Thymus (tissue), 11 donors: ENCODE measurements around the gene SYNE1. TPM values are rescaled to one million over a fixed set of nuclear protein-coding genes. Genes with fewer than 3 reads are reported as not detected.
"Not testable (repeated sequence)": the region's sequence is repeated elsewhere in the genome, so short reads cannot be mapped to it uniquely, and the experiment has no call there.

Source experiments
- DNase-seq, 9 donors: peaks; one replicate each; pipeline ENCODE4 v3.0.0-alpha.2; 2013; ENCODE audit warnings: low spot score in 9 of 9, low read depth in 6 of 9, missing footprints in 1 of 9
- H3K27ac ChIP-seq, 2 donors: one replicate each; pipeline ENCODE4 v1.5.1; 2013; ENCODE audit warnings: control low read depth in 1 of 2, low read depth in 1 of 2, low read length in 1 of 2, mild to moderate bottlenecking in 1 of 2, moderate library complexity in 1 of 2
- H3K27me3 ChIP-seq, 2 donors: one replicate each; pipeline ENCODE4 v1.5.1; 2013; ENCODE audit warnings: low read length in 1 of 2; ENCODE audit not compliant: control insufficient read depth in 2 of 2, insufficient read depth in 1 of 2
- H3K36me3 ChIP-seq, 2 donors: one replicate each; pipeline ENCODE4 v1.5.1; 2013; ENCODE audit warnings: low read length in 1 of 2, mild to moderate bottlenecking in 1 of 2, moderate library complexity in 1 of 2; ENCODE audit not compliant: control insufficient read depth in 2 of 2, insufficient read depth in 2 of 2
- H3K4me1 ChIP-seq, 2 donors: one replicate each; pipeline ENCODE4 v1.5.1; 2013; ENCODE audit warnings: low read length in 2 of 2; ENCODE audit not compliant: control insufficient read depth in 2 of 2, insufficient read depth in 2 of 2
- H3K4me3 ChIP-seq, 2 donors: one replicate each; pipeline ENCODE4 v1.5.1; 2013; ENCODE audit warnings: low read length in 2 of 2, control low read depth in 1 of 2, mild to moderate bottlenecking in 1 of 2
- H3K9me3 ChIP-seq, 2 donors: one replicate each; pipeline ENCODE4 v1.5.1; 2013; ENCODE audit warnings: low read length in 1 of 2, mild to moderate bottlenecking in 1 of 2; ENCODE audit not compliant: control insufficient read depth in 2 of 2, insufficient read depth in 1 of 2
- WGBS: extraction: QIAGEN DNeasy Blood & Tissue Kit; methylation state at CpG from one replicate; pipeline ENCODE4 v1.1.7; 2013; 5-methylcytosine and 5-hydroxymethylcytosine counted together
- polyA plus RNA-seq: library from polyadenylated mRNA; stranded (reverse); fragments of 200-250 nt; gene quantifications from one replicate; pipeline ENCODE4 v1.2.3, GENCODE V29; 2013
- total RNA-seq: library from RNA; stranded (reverse); fragments of 120-200 nt; gene quantifications from one replicate; pipeline ENCODE4 v1.2.4, GENCODE V29; 2013
- donor health status: healthy.

Gene SYNE1
- total and polyA plus RNA-seq, 2 donors, result 49.6 to 55.1 TPM

DNA sequence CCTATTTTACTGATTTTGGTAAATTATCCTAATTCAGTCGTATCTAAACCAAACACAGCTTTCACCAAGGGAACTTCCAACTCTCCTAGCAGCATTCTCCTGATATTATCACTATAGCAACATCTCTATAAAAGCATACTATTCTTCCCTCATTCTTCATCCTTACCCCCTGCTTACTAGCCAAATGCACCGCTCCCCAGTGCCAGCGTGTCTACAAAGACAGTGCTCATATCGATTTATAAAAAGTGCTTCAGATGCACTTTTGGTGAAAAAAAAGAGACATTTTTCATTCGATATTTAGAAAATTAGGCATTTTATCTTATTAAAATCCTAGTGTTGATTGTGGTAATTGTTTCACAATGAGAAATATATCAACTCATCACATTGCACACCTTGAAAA, 74.0 kb downstream of the SYNE1 start:
- no peak overlapping the region for H3K27ac ChIP-seq
- no peaks in the 10 kb centered on the region for H3K4me1 ChIP-seq
- H3K4me3 ChIP-seq, result no peak overlapping the region
- no peak for DNase-seq
- no peaks in the 10 kb centered on the region for H3K36me3 ChIP-seq
- 99% methylated on average over 5 of the region's 5 CpGs for WGBS
- no peaks in the 10 kb centered on the region for H3K9me3 ChIP-seq
- H3K27me3 ChIP-seq, result no peaks in the 10 kb centered on the region

DNA sequence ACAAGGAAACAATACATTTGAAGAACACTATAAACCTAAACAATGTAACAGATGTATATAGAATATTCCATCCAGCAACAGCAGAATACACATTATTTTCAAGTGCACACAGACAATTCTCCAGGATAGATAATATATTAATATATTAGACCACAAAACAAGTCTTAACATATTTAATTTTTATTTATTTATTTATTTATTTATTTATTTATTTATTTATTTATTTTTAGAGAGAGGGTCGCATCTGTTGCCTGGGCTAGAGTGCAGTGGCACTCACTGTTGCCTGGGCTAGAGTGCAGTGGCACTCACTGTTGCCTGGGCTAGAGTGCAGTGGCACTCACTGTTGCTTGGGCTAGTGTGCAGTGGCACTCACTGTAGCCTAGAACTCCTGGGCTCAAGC, 78.4 kb downstream of the SYNE1 start:
- not testable (repeated sequence) for H3K4me3 ChIP-seq, H3K27me3 ChIP-seq, H3K27ac ChIP-seq, DNase-seq, H3K9me3 ChIP-seq, H3K4me1 ChIP-seq, H3K36me3 ChIP-seq
- 98% methylated on average over 1 of the region's 1 CpG for WGBS

DNA sequence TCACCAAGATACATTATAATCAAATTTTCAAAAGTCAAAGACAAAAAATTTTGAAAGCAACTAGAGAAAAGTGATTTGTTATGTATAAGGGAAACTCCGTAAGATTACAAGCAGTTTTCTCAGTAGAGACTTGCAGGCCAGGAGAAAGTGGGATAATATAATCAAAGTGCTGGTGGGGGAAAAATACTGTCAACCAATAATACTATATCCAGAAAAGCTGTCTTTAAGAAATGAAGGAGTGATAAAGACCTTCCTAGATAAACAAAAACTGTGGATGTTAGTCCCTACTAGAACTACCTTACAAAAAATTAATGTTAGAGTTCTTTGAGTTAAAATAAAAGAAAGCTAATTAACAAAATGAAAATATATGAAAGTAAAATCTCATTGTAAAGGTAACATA, 79.7 kb downstream of the SYNE1 start:
- Histone ChIP-seq H3K27me3 (no peaks in the 10 kb centered on the region), H3K4me3 (no peak overlapping the region), H3K9me3 (no peaks in the 10 kb centered on the region), H3K4me1 (no peaks in the 10 kb centered on the region), H3K27ac (no peak overlapping the region), H3K36me3 (no peaks in the 10 kb centered on the region)
- WGBS, result 97% methylated on average over 1 of the region's 1 CpG
- no peak for DNase-seq

DNA sequence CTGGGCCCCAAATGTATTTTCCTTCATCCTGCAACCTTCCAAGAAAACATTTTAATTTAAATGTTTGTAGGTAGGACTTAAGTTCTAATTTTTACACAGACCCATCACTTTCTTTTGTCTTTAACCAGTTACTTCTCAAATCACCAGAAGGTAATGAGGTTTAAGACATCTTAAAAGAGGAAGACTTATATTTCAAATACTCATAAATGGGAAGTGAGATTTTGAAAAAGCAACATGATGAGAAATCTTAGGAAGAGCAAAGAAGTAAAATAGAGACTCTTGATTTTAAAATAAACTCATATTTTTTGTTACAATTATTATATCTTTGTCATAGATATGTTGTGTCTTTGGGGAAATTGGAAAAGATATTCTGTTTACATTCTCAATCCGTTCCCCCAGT, 82.3 kb downstream of the SYNE1 start:
- no peak overlapping the region for H3K4me3 ChIP-seq
- no peak for DNase-seq
- H3K27ac ChIP-seq, result no peak overlapping the region
- 97% methylated on average over 1 of the region's 1 CpG for WGBS
- H3K9me3 ChIP-seq, result no peaks in the 10 kb centered on the region
- H3K27me3 ChIP-seq, result no peaks in the 10 kb centered on the region
- no peaks in the 10 kb centered on the region for H3K4me1 ChIP-seq
- no peaks in the 10 kb centered on the region for H3K36me3 ChIP-seq

DNA sequence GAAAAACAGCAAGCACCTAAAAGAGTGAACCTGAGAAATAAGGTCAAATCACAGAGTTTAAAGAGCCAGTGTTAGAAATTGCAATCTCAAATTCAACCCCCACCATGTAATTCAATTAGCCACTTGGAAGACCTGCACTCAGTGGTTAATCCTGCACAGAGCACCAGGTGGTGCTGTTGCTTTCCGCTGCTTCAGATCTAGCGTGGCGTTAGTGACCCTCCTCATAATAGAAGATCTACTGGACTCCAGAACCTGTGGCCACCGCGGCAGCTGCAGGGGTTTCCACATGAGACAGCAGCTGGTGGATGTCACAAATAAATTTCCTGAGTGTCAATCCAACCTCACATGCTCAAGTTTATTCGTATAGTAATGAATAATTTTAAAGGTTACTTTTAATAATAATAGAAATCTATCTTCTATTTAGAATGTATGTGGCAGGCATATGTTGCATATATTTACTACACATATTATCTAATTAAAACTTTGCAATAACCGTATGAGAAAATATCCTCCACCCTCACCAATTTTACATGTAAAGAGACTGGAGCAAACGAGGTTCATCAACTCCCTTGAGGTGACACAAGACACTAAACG, 84.4 kb downstream of the SYNE1 start:
- DNase-seq, result peak in 3 of 9 donors; percentile 11 to 34 (median 25)
- Histone ChIP-seq H3K36me3 (no peaks in the 10 kb centered on the region), H3K9me3 (no peaks in the 10 kb centered on the region), H3K4me1 (no peaks in the 10 kb centered on the region), H3K27ac (no peak overlapping the region), H3K4me3 (no peak overlapping the region), H3K27me3 (no peaks in the 10 kb centered on the region)
- 40% methylated on average over 9 of the region's 9 CpGs for WGBS

DNA sequence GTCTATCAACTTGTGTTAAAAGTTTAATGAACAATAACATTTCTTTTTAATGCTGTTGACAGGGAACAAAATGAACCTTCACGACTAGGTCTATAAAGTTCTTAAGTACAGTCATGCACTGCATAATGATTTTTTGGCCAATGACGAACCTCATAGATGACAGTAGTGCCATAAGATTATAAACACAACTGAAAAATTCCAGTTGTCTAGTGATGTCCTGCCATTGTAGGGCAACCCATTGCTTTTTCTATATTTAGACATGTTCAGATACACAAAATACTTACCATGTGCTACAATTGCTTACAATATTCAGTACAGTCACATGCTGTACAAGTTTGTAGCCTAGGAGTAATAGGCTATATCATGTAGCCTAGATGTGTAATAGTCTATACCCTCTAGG, 93.6 kb downstream of the SYNE1 start:
- Histone ChIP-seq H3K9me3 (no peaks in the 10 kb centered on the region), H3K4me1 (no peaks in the 10 kb centered on the region), H3K4me3 (no peak overlapping the region), H3K27me3 (no peaks in the 10 kb centered on the region), H3K27ac (no peak overlapping the region), H3K36me3 (no peaks in the 10 kb centered on the region)
- 97% methylated on average over 2 of the region's 2 CpGs for WGBS
- DNase-seq, result no peak

DNA sequence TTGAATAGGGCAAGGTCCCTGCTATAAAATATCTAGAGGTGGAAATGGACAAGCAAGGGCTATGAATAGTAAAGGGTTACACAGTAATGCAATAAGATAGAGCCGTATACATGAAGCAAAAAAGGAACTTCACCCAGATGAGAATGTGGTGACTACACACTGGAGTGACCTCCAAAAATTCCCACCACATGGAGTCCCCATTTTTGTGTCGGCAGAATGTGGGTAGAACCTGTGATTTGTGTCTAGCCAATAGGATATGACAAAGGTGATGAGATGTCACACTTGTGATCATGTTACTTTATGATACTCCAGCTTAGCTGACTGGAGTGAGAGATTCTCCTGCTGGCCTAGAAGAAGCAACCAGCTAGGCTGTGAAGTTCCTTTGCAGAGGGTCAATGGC, 96.8 kb downstream of the SYNE1 start:
- 85% methylated on average over 2 of the region's 2 CpGs for WGBS
- Histone ChIP-seq H3K9me3 (no peaks in the 10 kb centered on the region), H3K27me3 (no peaks in the 10 kb centered on the region), H3K36me3 (no peaks in the 10 kb centered on the region), H3K4me1 (no peaks in the 10 kb centered on the region), H3K4me3 (no peak overlapping the region), H3K27ac (no peak overlapping the region)
- DNase-seq, result no peak

DNA sequence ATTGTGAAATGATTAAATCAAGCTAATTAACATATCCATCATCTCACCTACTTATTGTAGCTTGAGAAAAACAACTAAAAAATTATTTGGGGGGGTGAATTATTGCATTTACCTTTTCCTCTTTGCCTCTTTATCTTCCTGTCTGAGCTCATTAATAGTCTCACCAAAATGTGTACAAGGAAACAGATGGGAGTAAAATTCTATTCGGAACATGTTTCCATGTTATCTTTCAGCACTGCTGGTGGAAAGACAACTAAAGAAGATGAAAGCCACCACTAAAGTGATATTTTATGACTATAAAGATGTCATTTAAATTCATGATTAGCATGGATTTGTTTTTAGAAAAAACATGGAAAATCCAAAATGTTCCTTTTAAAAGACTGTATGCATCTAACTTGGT, 102.6 kb downstream of the SYNE1 start:
- no peaks in the 10 kb centered on the region for H3K4me1 ChIP-seq
- H3K9me3 ChIP-seq, result no peaks in the 10 kb centered on the region
- DNase-seq, result no peak
- H3K4me3 ChIP-seq, result no peak overlapping the region
- H3K27ac ChIP-seq, result no peak overlapping the region
- H3K27me3 ChIP-seq, result no peaks in the 10 kb centered on the region
- no peaks in the 10 kb centered on the region for H3K36me3 ChIP-seq
- 79% methylated on average over 1 of the region's 1 CpG for WGBS

DNA sequence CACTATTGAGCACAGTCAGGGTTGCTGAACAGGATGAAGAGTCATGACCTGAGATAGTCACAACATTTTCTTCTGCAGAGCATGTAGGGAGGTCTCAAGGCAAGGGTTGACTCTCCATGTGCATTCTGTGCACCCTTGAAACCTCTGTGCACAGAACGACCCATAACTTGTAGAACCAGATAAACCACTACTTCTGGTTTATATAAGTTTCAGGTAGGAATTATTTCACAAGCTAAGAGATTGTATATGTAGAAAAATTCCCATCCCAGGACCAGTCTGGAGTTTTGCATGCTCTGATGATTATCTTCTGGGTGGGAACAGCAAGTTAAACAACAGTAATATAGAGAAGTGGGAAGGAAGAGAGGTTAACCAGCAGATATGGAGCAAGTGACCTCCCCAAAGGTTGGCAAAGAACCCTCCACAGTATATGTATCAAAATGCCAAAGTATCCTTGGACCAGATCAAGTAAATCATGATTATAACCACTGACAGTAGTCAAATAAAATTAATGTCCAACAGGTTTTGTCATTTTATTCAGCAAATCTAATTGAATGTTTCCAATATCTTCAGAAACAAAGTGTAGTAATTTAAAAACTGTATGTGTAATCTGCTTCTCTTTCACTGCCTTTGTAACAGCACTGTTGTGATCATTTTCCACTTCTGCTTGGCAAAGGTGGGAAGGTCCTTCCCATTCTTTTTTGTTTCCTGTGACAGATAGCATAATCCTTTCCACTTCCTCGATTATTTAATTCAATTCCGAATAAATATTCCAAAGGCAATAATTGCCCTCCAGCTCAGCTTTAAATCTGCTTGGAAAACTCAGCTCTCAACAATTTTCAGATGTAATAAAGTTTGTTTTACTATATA, 104.4 kb downstream of the SYNE1 start:
- no peak overlapping the region for H3K27ac ChIP-seq
- no peaks in the 10 kb centered on the region for H3K36me3 ChIP-seq
- no peaks in the 10 kb centered on the region for H3K4me1 ChIP-seq
- no peaks in the 10 kb centered on the region for H3K9me3 ChIP-seq
- 93% methylated on average over 3 of the region's 3 CpGs for WGBS
- no peak for DNase-seq
- H3K4me3 ChIP-seq, result no peak overlapping the region
- H3K27me3 ChIP-seq, result no peaks in the 10 kb centered on the region
